Breast epithelium (tissue), 4 donors: Measurements from ENCODE around the gene AK5. TPM values are rescaled to one million over a fixed set of nuclear protein-coding genes. Genes with fewer than 3 reads are reported as not detected.

Source experiments
- DNase-seq, 2 donors: peaks; one replicate each; pipeline ENCODE4 v3.0.0-alpha.2; 2019; ENCODE audit warnings: low spot score in 2 of 2
- H3K27ac ChIP-seq, 2 donors: fragments of 200-600 bp; sonication (generic) in 1 of 2; one replicate each; pipeline ENCODE4 v1.5.1; 2016 to 2019; ENCODE audit warnings: mild to moderate bottlenecking in 1 of 2
- H3K27me3 ChIP-seq, 2 donors: fragments of 200-600 bp; sonication (generic) in 1 of 2; one replicate each; pipeline versions ENCODE4 v1.5.1 to v1.6.0; 2017 to 2019; ENCODE audit warnings: control low read depth in 1 of 2, mild to moderate bottlenecking in 1 of 2
- H3K36me3 ChIP-seq: fragments of 200-600 bp; one replicate; pipeline ENCODE4 v1.5.1; 2019
- H3K4me1 ChIP-seq, 2 donors: fragments of 200-600 bp; sonication (generic); one replicate each; pipeline ENCODE4 v1.5.1; 2016 to 2019; ENCODE audit warnings: control low read depth in 1 of 2
- H3K4me3 ChIP-seq, 3 donors: fragments of 200-600 bp; sonication (generic); 1 replicate in 2 of 3; 2 replicates in 1 of 3; pipeline ENCODE4 v1.5.1; 2016 to 2019; ENCODE audit warnings: mild to moderate bottlenecking in 3 of 3, moderate library complexity in 2 of 3
- H3K9me3 ChIP-seq, 2 donors: fragments of 200-600 bp; sonication (generic) in 1 of 2; one replicate each; pipeline ENCODE4 v1.5.1; 2016 to 2019; ENCODE audit warnings: control low read depth in 1 of 2
- POLR2A ChIP-seq: fragments of 450-650 bp; IDR thresholded peaks from one replicate; pipeline ENCODE4 v1.6.1; 2016; ENCODE audit warnings: antibody characterized with exemption, mild to moderate bottlenecking, moderate library complexity
- POLR2AphosphoS5 ChIP-seq, 3 donors: sonication (generic); formaldehyde crosslinking; IDR thresholded peaks; one replicate each; pipeline ENCODE4 v1.6.1; 2017; ENCODE audit warnings: antibody characterized with exemption in 3 of 3
- intact Hi-C: fragments of 100-400 bp; cut with DNase I; formaldehyde crosslinking; loops from one replicate; pipeline ENCODE4 v1.15.1; 2023; ENCODE audit warnings: low total_unique reads
- total RNA-seq, 3 donors: library from RNA; depleted of rRNA; stranded (reverse); fragments of >200 nt; gene quantifications; one replicate each; pipeline ENCODE4 v1.1.0, GENCODE V29; 2016
- TF ChIP-seq, protein P1 (sequence below), 3 donors: fragments of 450-650 bp; IDR thresholded peaks; one replicate each; pipeline ENCODE4 v1.5.1; 2016 to 2017; ENCODE audit warnings: antibody characterized with exemption in 3 of 3, mild to moderate bottlenecking in 3 of 3, moderate library complexity in 3 of 3

The AK5 gene
- total RNA-seq, 3 donors from 2014 or later: under 0.01 to 111 (median 30.8) TPM

GRCh38 chr1:77468257-77468948, 186.6 kb downstream of the AK5 start:
- intact Hi-C loops: no loop called here
- TF ChIP-seq POLR2A (no peak), POLR2AphosphoS5 (IDR thresholded peaks at IDR 0.05) (no peak)
- TF ChIP-seq, protein P1, sequence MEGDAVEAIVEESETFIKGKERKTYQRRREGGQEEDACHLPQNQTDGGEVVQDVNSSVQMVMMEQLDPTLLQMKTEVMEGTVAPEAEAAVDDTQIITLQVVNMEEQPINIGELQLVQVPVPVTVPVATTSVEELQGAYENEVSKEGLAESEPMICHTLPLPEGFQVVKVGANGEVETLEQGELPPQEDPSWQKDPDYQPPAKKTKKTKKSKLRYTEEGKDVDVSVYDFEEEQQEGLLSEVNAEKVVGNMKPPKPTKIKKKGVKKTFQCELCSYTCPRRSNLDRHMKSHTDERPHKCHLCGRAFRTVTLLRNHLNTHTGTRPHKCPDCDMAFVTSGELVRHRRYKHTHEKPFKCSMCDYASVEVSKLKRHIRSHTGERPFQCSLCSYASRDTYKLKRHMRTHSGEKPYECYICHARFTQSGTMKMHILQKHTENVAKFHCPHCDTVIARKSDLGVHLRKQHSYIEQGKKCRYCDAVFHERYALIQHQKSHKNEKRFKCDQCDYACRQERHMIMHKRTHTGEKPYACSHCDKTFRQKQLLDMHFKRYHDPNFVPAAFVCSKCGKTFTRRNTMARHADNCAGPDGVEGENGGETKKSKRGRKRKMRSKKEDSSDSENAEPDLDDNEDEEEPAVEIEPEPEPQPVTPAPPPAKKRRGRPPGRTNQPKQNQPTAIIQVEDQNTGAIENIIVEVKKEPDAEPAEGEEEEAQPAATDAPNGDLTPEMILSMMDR (IDR thresholded peaks at IDR 0.05): no peak
- H3K27ac ChIP-seq: peak overlapping the region; percentile 56 to 80

GRCh38 chr1:77468949-77469710, 187.3 kb downstream of the AK5 start:
- DNase-seq: no peak
- Histone ChIP-seq H3K27me3 (no peaks in the 10 kb centered on the region), H3K27ac (peak overlapping the region; percentile 48 to 56), H3K9me3 (no peaks in the 10 kb centered on the region), H3K4me3 (no peak overlapping the region), H3K4me1 (no peaks in the 10 kb centered on the region), H3K36me3 (no peaks in the 10 kb centered on the region)
- intact Hi-C loops: no loop called here
- no peak for TF ChIP-seq POLR2A
- no peak for TF ChIP-seq POLR2AphosphoS5 (IDR thresholded peaks at IDR 0.05)
- TF ChIP-seq, protein P1 (IDR thresholded peaks at IDR 0.05): no peak

More at GRCh38 chr1:77468257-77468948, 186.6 kb downstream of the AK5 start:
- H3K27me3 ChIP-seq: no peaks in the 10 kb centered on the region
- no peak overlapping the region for H3K4me3 ChIP-seq
- H3K36me3 ChIP-seq: no peaks in the 10 kb centered on the region
- no peaks in the 10 kb centered on the region for H3K9me3 ChIP-seq
- H3K4me1 ChIP-seq: no peaks in the 10 kb centered on the region
- DNase-seq: no peak

- TF ChIP-seq, protein P1 (IDR thresholded peaks at IDR 0.05): no peak
- TF ChIP-seq POLR2AphosphoS5 (IDR thresholded peaks at IDR 0.05) (no peak), POLR2A (no peak)
- Histone ChIP-seq H3K27me3 (no peaks in the 10 kb centered on the region), H3K9me3 (no peaks in the 10 kb centered on the region), H3K4me3 (no peak overlapping the region), H3K36me3 (no peaks in the 10 kb centered on the region), H3K4me1 (no peaks in the 10 kb centered on the region), H3K27ac (no peak overlapping the region)
- no peak for DNase-seq
- intact Hi-C loops: no loop called here
Measured at GRCh38 chr1:77471691-77472090, 189.9 kb downstream of the AK5 start.

DNA sequence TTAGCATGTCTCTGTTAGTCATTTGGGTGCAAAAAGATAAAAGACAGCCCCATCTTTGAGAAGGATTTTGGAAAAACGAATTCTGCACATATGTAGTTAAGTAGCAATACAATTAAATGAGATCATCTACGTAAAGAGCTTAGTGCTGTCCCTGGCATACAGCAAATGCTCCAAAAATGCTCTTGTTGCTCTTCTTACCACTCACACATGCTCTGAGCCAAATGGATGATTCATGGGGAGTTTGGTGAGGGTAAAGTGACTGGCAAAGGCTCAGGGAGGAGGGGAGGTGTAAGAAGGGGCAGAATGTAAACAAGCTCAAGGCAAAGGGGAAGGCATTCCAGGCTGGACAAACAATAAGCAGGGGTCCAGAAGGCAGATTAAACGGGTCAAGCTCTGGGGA, 191.9 kb downstream of the AK5 start:
- Histone ChIP-seq H3K27me3 (no peaks in the 10 kb centered on the region), H3K9me3 (no peaks in the 10 kb centered on the region), H3K4me3 (no peak overlapping the region), H3K4me1 (no peaks in the 10 kb centered on the region), H3K36me3 (no peaks in the 10 kb centered on the region), H3K27ac (peak overlapping the region; percentile 4 to 32)
- TF ChIP-seq POLR2A (no peak), POLR2AphosphoS5 (IDR thresholded peaks at IDR 0.05) (no peak)
- TF ChIP-seq, protein P1 (IDR thresholded peaks at IDR 0.05): no peak
- intact Hi-C loops: no loop called here
- DNase-seq: no peak

DNA sequence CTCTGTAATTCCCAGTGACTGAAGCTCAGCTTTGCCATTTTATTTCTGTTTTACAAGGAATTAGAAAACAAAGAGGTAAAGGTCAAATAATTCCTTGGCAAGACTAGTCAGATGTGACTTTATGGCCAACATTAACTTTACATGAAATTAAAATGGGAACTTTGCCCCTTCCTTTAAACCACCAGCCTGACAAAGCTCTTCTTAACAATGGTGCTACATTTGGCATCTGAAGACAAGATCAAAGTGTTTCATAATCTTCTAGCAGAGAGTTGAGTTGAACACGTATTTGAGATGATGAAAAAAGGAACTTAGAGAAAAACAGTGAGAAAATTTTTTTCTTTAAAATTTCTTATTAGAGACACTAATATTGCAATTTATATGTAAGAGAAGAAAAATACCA, 193.8 kb downstream of the AK5 start:
- TF ChIP-seq, protein P1 (IDR thresholded peaks at IDR 0.05): no peak
- TF ChIP-seq POLR2A (no peak), POLR2AphosphoS5 (IDR thresholded peaks at IDR 0.05) (no peak)
- H3K9me3 ChIP-seq: no peaks in the 10 kb centered on the region
- no peak overlapping the region for H3K27ac ChIP-seq
- no peaks in the 10 kb centered on the region for H3K36me3 ChIP-seq
- no peak overlapping the region for H3K4me3 ChIP-seq
- intact Hi-C loops: no loop called here
- H3K4me1 ChIP-seq: no peaks in the 10 kb centered on the region
- DNase-seq: no peak
- H3K27me3 ChIP-seq: no peaks in the 10 kb centered on the region
